ENCODE data around the gene CEP104. TPM values are rescaled to one million over a fixed set of nuclear protein-coding genes. Genes with fewer than 3 reads are reported as not detected.

The CEP104 gene
- total RNA-seq, 1 experiment from 2014 or later: 32.6 TPM

DNA sequence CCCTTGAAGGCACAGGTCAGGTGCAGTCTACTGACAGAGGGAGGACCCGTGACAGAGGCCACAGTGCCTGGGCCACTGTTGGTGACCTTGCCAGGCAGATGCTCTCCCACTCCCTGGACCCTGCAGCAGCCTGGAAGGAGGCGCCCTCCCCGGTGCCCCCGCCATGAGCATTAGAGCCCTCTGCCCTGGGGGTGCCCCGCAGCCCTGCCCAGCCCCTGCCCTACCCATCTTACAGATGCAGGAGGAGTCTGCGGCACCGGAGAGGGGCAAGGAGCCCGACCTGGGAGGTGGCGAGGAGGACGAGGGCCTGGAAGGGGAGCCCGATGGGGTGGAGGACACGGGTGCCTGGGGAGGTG lies 94.2 kb downstream of the CEP104 start:
- DNase-seq (ENCODE audit: low read depth): no peak

GRCh38 chr1:3762151-3762872 lies 94.7 kb downstream of the CEP104 start:
- no peak for DNase-seq (ENCODE audit: low read depth)

Other genes with a start within 250 kb of the CEP104 start
- 4.7 and 6.3 TPM in 2 replicates for gene MEGF6, start 245.7 kb downstream of the CEP104 start, total RNA-seq (2014; rRNA removed; shearing (Covaris generic))
- gene TPRG1L, start 232.2 kb downstream of the CEP104 start, total RNA-seq (2014; rRNA removed; shearing (Covaris generic)): 9.6 and 10.7 TPM in 2 replicates
- gene WRAP73, start 207.1 kb downstream of the CEP104 start, total RNA-seq (2014; rRNA removed; shearing (Covaris generic)): 17.6 and 21.1 TPM in 2 replicates
- gene TP73, start 204.7 kb downstream of the CEP104 start, total RNA-seq (2014; rRNA removed; shearing (Covaris generic)): not detected in 2 replicates
- not detected in 2 replicates for gene CCDC27, start 104.8 kb downstream of the CEP104 start, total RNA-seq (2014; rRNA removed; shearing (Covaris generic))
- 3.4 TPM in 1 of 2 replicates, not detected in the other for gene SMIM1, start 84.5 kb downstream of the CEP104 start, total RNA-seq (2014; rRNA removed; shearing (Covaris generic))
- gene LRRC47, start 60.7 kb downstream of the CEP104 start, total RNA-seq (2014; rRNA removed; shearing (Covaris generic)): 19.2 and 25.3 TPM in 2 replicates
- 4.4 and 9.4 TPM in 2 replicates for gene DFFB, start 265 bp upstream of the CEP104 start, total RNA-seq (2014; rRNA removed; shearing (Covaris generic))
- gene C1orf174, start 43.1 kb upstream of the CEP104 start, total RNA-seq (2014; rRNA removed; shearing (Covaris generic)): 45.2 and 55.0 TPM in 2 replicates

Data from RPMI7951 (cell line).